HEK293 (cell line): ENCODE data around the gene VAV3.

Experiments used
- BCL11B ChIP-seq: fragments of 450-650 bp; formaldehyde crosslinking; IDR thresholded peaks from 2 replicates; pipeline ENCODE4 v1.5.1; 2016; ENCODE audit warnings: low read depth, missing biosample characterization, missing genetic modification characterization
- CTCF ChIP-seq: fragments of 450-650 bp; formaldehyde crosslinking; IDR thresholded peaks from 2 replicates; pipeline ENCODE4 v1.5.1; 2016; ENCODE audit warnings: missing biosample characterization, missing genetic modification characterization
- GLIS2 ChIP-seq: fragments of 450-650 bp; formaldehyde crosslinking; IDR thresholded peaks from 2 replicates; pipeline ENCODE4 v1.5.1; 2016; ENCODE audit warnings: missing biosample characterization, missing genetic modification characterization
- KLF1 ChIP-seq: fragments of 450-650 bp; formaldehyde crosslinking; IDR thresholded peaks from 2 replicates; pipeline ENCODE4 v1.5.1; 2016; ENCODE audit warnings: missing biosample characterization, missing genetic modification characterization
- KLF10 ChIP-seq: fragments of 450-650 bp; IDR thresholded peaks from 2 replicates; pipeline ENCODE4 v1.5.1; 2018; ENCODE audit warnings: missing biosample characterization, mild to moderate bottlenecking, missing genetic modification characterization
- MYNN ChIP-seq: fragments of 450-650 bp; formaldehyde crosslinking; IDR thresholded peaks from 2 replicates; pipeline ENCODE4 v1.5.1; 2016; ENCODE audit warnings: missing biosample characterization, missing genetic modification characterization, borderline replicate concordance
- PRDM6 ChIP-seq: fragments of 450-650 bp; formaldehyde crosslinking; IDR thresholded peaks from 2 replicates; pipeline ENCODE4 v1.5.1; 2017; ENCODE audit warnings: missing biosample characterization, missing genetic modification characterization
- RBAK ChIP-seq: fragments of 450-650 bp; formaldehyde crosslinking; IDR thresholded peaks from 2 replicates; pipeline ENCODE4 v1.5.1; 2016; ENCODE audit warnings: missing biosample characterization, missing genetic modification characterization
- ZBTB17 ChIP-seq: fragments of 450-650 bp; formaldehyde crosslinking; IDR thresholded peaks from 2 replicates; pipeline ENCODE4 v1.5.1; 2016; ENCODE audit warnings: missing biosample characterization, missing genetic modification characterization
- ZBTB8A ChIP-seq: fragments of 450-650 bp; formaldehyde crosslinking; IDR thresholded peaks from 2 replicates; pipeline ENCODE4 v1.5.1; 2016; ENCODE audit warnings: missing biosample characterization, missing genetic modification characterization
- ZFP3 ChIP-seq: fragments of 450-650 bp; formaldehyde crosslinking; IDR thresholded peaks from 2 replicates; pipeline ENCODE4 v1.5.1; 2016; ENCODE audit warnings: low read depth, missing biosample characterization, missing genetic modification characterization
- ZNF10 ChIP-seq: fragments of 450-650 bp; formaldehyde crosslinking; IDR thresholded peaks from 2 replicates; pipeline ENCODE4 v1.5.1; 2017; ENCODE audit warnings: missing biosample characterization, missing genetic modification characterization
- ZNF114 ChIP-seq: fragments of 450-650 bp; formaldehyde crosslinking; IDR thresholded peaks from 2 replicates; pipeline ENCODE4 v1.5.0; 2017; ENCODE audit warnings: missing biosample characterization, missing genetic modification characterization
- ZNF138 ChIP-seq: fragments of 450-650 bp; formaldehyde crosslinking; IDR thresholded peaks from 2 replicates; pipeline ENCODE4 v1.5.1; 2016; ENCODE audit warnings: missing biosample characterization, missing genetic modification characterization, borderline replicate concordance
- ZNF157 ChIP-seq: fragments of 450-650 bp; formaldehyde crosslinking; IDR thresholded peaks from 2 replicates; pipeline ENCODE4 v1.5.1; 2016; ENCODE audit warnings: missing biosample characterization, missing genetic modification characterization
- ZNF175 ChIP-seq: fragments of 450-650 bp; formaldehyde crosslinking; IDR thresholded peaks from 2 replicates; pipeline ENCODE4 v1.5.1; 2016; ENCODE audit warnings: missing biosample characterization, missing genetic modification characterization
- ZNF19 ChIP-seq: fragments of 450-650 bp; formaldehyde crosslinking; IDR thresholded peaks from 2 replicates; pipeline ENCODE4; 2016; ENCODE audit warnings: missing biosample characterization, missing genetic modification characterization, low read depth
- ZNF239 ChIP-seq: fragments of 450-650 bp; formaldehyde crosslinking; IDR thresholded peaks from 2 replicates; pipeline ENCODE4 v1.5.1; 2016; ENCODE audit warnings: missing biosample characterization, missing genetic modification characterization
- ZNF311 ChIP-seq: fragments of 450-650 bp; formaldehyde crosslinking; IDR thresholded peaks from 2 replicates; pipeline ENCODE4 v1.5.1; 2017; ENCODE audit warnings: missing biosample characterization, missing genetic modification characterization, borderline replicate concordance
- ZNF398 ChIP-seq: fragments of 450-650 bp; formaldehyde crosslinking; IDR thresholded peaks from 2 replicates; pipeline ENCODE4 v1.5.1; 2017; ENCODE audit warnings: missing biosample characterization, missing genetic modification characterization
- ZNF416 ChIP-seq: fragments of 450-650 bp; formaldehyde crosslinking; IDR thresholded peaks from 2 replicates; pipeline ENCODE4 v1.5.1; 2016; ENCODE audit warnings: missing biosample characterization, missing genetic modification characterization
- ZNF48 ChIP-seq: fragments of 450-650 bp; formaldehyde crosslinking; IDR thresholded peaks from 2 replicates; pipeline ENCODE4 v1.5.1; 2016; ENCODE audit warnings: missing biosample characterization, missing genetic modification characterization
- ZNF501 ChIP-seq: fragments of 450-650 bp; formaldehyde crosslinking; IDR thresholded peaks from 2 replicates; pipeline ENCODE4 v1.5.1; 2016; ENCODE audit warnings: missing biosample characterization, missing genetic modification characterization
- ZNF530 ChIP-seq: fragments of 450-650 bp; formaldehyde crosslinking; IDR thresholded peaks from 2 replicates; pipeline ENCODE4 v1.5.1; 2016; ENCODE audit warnings: low read depth, missing biosample characterization, missing genetic modification characterization
- ZNF555 ChIP-seq: fragments of 450-650 bp; formaldehyde crosslinking; conservative IDR thresholded peaks from 2 replicates; pipeline ENCODE4 v1.5.1; 2017; ENCODE audit warnings: missing biosample characterization, mild to moderate bottlenecking, missing genetic modification characterization, inconsistent platforms
- ZNF621 ChIP-seq: fragments of 450-650 bp; formaldehyde crosslinking; IDR thresholded peaks from 2 replicates; pipeline ENCODE4 v1.5.1; 2017; ENCODE audit warnings: missing biosample characterization, missing genetic modification characterization
- ZNF701 ChIP-seq: fragments of 450-650 bp; formaldehyde crosslinking; IDR thresholded peaks from 2 replicates; pipeline ENCODE4 v1.5.1; 2016; ENCODE audit warnings: missing biosample characterization, missing genetic modification characterization
- ZNF747 ChIP-seq: fragments of 450-650 bp; formaldehyde crosslinking; IDR thresholded peaks from 2 replicates; pipeline ENCODE4 v1.5.1; 2016; ENCODE audit warnings: missing biosample characterization, missing genetic modification characterization
- ZSCAN30 ChIP-seq: fragments of 450-650 bp; IDR thresholded peaks from 2 replicates; pipeline ENCODE4 v1.5.1; 2018; ENCODE audit warnings: missing biosample characterization, mild to moderate bottlenecking, missing genetic modification characterization, moderate library complexity
- TF ChIP-seq, protein P1 (sequence below): fragments of 450-650 bp; formaldehyde crosslinking; IDR thresholded peaks from 2 replicates; pipeline ENCODE4 v1.5.1; 2016; ENCODE audit warnings: missing biosample characterization, missing genetic modification characterization
- TF ChIP-seq, protein P2 (sequence below): fragments of 450-650 bp; formaldehyde crosslinking; IDR thresholded peaks from 2 replicates; pipeline ENCODE4 v1.5.1; 2016; ENCODE audit warnings: missing biosample characterization, missing genetic modification characterization
- TF ChIP-seq, protein P3 (sequence below): fragments of 450-650 bp; formaldehyde crosslinking; IDR thresholded peaks from 2 replicates; pipeline ENCODE4 v1.5.1; 2017; ENCODE audit warnings: missing biosample characterization, missing genetic modification characterization

VAV3 gene

DNA sequence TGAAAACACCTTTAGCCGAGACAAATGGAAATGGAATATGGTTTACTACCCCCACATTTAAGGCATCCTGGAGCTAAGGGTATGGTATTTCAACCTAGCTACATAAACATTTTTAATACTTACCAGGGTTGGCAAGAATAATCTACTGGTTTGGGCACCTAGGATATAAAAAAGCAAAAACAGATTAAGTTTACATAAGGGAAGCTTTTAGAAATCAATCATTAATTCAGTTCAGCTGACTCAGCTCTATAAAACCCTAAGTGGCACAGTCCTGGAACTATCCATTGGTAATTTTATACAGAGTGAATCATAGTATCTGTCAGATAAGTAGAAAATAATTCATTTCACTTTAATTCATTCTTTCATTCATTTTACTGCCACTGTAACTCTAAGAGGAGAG lies 355.2 kb downstream of the VAV3 start (continued):
- no peak for TF ChIP-seq ZNF175
- TF ChIP-seq ZNF114 (tag by site-specific recombination), result no peak
- TF ChIP-seq ZNF416 (tag by site-specific recombination), result no peak
- no peak for TF ChIP-seq ZNF239 (tag by site-specific recombination)
- TF ChIP-seq ZNF701, result no peak
- TF ChIP-seq ZNF501, result 0 out of 2 replicates have a peak, but pooled peaks have one; percentile 24
- TF ChIP-seq, protein P1, sequence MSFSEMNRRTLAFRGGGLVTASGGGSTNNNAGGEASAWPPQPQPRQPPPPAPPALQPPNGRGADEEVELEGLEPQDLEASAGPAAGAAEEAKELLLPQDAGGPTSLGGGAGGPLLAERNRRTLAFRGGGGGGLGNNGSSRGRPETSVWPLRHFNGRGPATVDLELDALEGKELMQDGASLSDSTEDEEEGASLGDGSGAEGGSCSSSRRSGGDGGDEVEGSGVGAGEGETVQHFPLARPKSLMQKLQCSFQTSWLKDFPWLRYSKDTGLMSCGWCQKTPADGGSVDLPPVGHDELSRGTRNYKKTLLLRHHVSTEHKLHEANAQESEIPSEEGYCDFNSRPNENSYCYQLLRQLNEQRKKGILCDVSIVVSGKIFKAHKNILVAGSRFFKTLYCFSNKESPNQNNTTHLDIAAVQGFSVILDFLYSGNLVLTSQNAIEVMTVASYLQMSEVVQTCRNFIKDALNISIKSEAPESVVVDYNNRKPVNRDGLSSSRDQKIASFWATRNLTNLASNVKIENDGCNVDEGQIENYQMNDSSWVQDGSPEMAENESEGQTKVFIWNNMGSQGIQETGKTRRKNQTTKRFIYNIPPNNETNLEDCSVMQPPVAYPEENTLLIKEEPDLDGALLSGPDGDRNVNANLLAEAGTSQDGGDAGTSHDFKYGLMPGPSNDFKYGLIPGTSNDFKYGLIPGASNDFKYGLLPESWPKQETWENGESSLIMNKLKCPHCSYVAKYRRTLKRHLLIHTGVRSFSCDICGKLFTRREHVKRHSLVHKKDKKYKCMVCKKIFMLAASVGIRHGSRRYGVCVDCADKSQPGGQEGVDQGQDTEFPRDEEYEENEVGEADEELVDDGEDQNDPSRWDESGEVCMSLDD (tag by site-specific recombination), result no peak
- no peak for TF ChIP-seq ZNF19
- TF ChIP-seq, protein P2, sequence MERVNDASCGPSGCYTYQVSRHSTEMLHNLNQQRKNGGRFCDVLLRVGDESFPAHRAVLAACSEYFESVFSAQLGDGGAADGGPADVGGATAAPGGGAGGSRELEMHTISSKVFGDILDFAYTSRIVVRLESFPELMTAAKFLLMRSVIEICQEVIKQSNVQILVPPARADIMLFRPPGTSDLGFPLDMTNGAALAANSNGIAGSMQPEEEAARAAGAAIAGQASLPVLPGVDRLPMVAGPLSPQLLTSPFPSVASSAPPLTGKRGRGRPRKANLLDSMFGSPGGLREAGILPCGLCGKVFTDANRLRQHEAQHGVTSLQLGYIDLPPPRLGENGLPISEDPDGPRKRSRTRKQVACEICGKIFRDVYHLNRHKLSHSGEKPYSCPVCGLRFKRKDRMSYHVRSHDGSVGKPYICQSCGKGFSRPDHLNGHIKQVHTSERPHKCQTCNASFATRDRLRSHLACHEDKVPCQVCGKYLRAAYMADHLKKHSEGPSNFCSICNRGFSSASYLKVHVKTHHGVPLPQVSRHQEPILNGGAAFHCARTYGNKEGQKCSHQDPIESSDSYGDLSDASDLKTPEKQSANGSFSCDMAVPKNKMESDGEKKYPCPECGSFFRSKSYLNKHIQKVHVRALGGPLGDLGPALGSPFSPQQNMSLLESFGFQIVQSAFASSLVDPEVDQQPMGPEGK (tag by site-specific recombination), result no peak
- TF ChIP-seq ZNF138 (tag by site-specific recombination), result no peak
- TF ChIP-seq ZFP3 (tag by site-specific recombination), result no peak
- TF ChIP-seq ZNF10 (tag by site-specific recombination), result peak; percentile 50; the same call in 1 of the 2 replicates
- no peak for TF ChIP-seq ZNF530
- no peak for TF ChIP-seq ZBTB8A (tag by site-specific recombination)
- no peak for TF ChIP-seq ZNF48 (tag by site-specific recombination)
- TF ChIP-seq ZNF747 (tag by site-specific recombination), result no peak
- no peak for TF ChIP-seq ZNF157
- TF ChIP-seq, protein P3, sequence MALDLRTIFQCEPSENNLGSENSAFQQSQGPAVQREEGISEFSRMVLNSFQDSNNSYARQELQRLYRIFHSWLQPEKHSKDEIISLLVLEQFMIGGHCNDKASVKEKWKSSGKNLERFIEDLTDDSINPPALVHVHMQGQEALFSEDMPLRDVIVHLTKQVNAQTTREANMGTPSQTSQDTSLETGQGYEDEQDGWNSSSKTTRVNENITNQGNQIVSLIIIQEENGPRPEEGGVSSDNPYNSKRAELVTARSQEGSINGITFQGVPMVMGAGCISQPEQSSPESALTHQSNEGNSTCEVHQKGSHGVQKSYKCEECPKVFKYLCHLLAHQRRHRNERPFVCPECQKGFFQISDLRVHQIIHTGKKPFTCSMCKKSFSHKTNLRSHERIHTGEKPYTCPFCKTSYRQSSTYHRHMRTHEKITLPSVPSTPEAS (tag by site-specific recombination), result no peak
- TF ChIP-seq KLF1 (tag by site-specific recombination), result no peak
- no peak for TF ChIP-seq ZNF311 (tag by site-specific recombination)
- no peak for TF ChIP-seq ZNF621
- no peak for TF ChIP-seq RBAK
- no peak for TF ChIP-seq ZNF555 (tag by site-specific recombination)
- no peak for TF ChIP-seq MYNN (tag by site-specific recombination)
- TF ChIP-seq BCL11B, result no peak
- peak; percentile 90 for TF ChIP-seq PRDM6 (tag by site-specific recombination)
- TF ChIP-seq ZNF398 (tag by site-specific recombination), result 0 out of 2 replicates have a peak, but pooled peaks have one; percentile 16
- TF ChIP-seq ZBTB17 (tag by site-specific recombination), result no peak
- no peak for TF ChIP-seq ZSCAN30 (tag by site-specific recombination)
- TF ChIP-seq CTCF, result no peak
- no peak for TF ChIP-seq GLIS2 (tag by site-specific recombination)
- no peak; the same call in 1 of the 2 replicates for TF ChIP-seq KLF10
